SK-N-SH (cell line): ENCODE measurements around the gene MORN5. TPM values are rescaled to one million over a fixed set of nuclear protein-coding genes. Genes with fewer than 3 reads are reported as not detected.

Experiments
- CTCF ChIA-PET: fragments of 300-600, 350-600 bp; formaldehyde crosslinking; extraction: SDS; loops from one replicate; lab custom pipeline; 2021; lab: Yijun Ruan, JAX
- POLR2A ChIA-PET: fragments of 350-600 bp; sonication (Branson Sonifier 250); formaldehyde crosslinking; extraction: SDS; loops from one replicate; lab custom pipeline; 2020; ENCODE audit warnings: antibody characterized with exemption, inconsistent platforms; lab: Yijun Ruan, JAX
- DNase-seq: peaks from one replicate; pipeline ENCODE4 v3.0.0; 2012
- H2AFZ ChIP-seq: fragments of 200-600 bp; sonication (generic); 2 replicates; pipeline ENCODE4 v1.8.1; 2016; ENCODE audit warnings: antibody characterized with exemption, mild to moderate bottlenecking, low read depth
- H3F3A ChIP-seq: fragments of 200-600 bp; sonication (generic); replicated peaks from 2 replicates; pipeline ENCODE3; 2016; ENCODE audit warnings: antibody characterized with exemption, mild to moderate bottlenecking; ENCODE audit not compliant: insufficient read depth
- H3K27ac ChIP-seq, 2 experiments: fragments of 200-500 bp in 1 of 2; fragments of 200-600 bp in 1 of 2; sonication (Bioruptor generic) in 1 of 2; sonication (generic), shearing (Covaris generic) in 1 of 2; 2 replicates each; pipeline versions ENCODE4 v1.5.1 to v1.6.1; 2014 to 2016; ENCODE audit warnings: low read depth in 2 of 2, inconsistent platforms in 1 of 2, low read length in 1 of 2, mild to moderate bottlenecking in 1 of 2, mixed read lengths in 1 of 2
- H3K27me3 ChIP-seq: fragments of 200-600 bp; sonication (generic), shearing (Covaris generic); 2 replicates; pipeline ENCODE4 v1.6.1; 2016; ENCODE audit warnings: mixed run types; ENCODE audit not compliant: insufficient read depth
- H3K36me3 ChIP-seq, 2 experiments: fragments of 200-500 bp in 1 of 2; fragments of 200-600 bp in 1 of 2; sonication (Bioruptor generic) in 1 of 2; sonication (generic) in 1 of 2; replicated peaks in 1 of 2; 2 replicates each; pipeline versions ENCODE3 to v1.5.1; 2014 to 2016; ENCODE audit warnings: low read length in 1 of 2, mild to moderate bottlenecking in 1 of 2; ENCODE audit not compliant: insufficient read depth in 2 of 2, control insufficient read depth in 1 of 2
- H3K4me1 ChIP-seq, 2 experiments: fragments of 200-500 bp in 1 of 2; fragments of 200-600 bp in 1 of 2; sonication (Bioruptor generic) in 1 of 2; sonication (generic), shearing (Covaris generic) in 1 of 2; 2 replicates each; pipeline versions ENCODE4 v1.5.1 to v1.6.1; 2014 to 2016; ENCODE audit warnings: low read depth in 1 of 2, low read length in 1 of 2, mixed run types in 1 of 2; ENCODE audit not compliant: insufficient read depth in 2 of 2, control insufficient read depth in 1 of 2
- H3K4me2 ChIP-seq: fragments of 200-600 bp; sonication (generic), shearing (Covaris generic); 2 replicates; pipeline ENCODE4 v1.6.1; 2017; ENCODE audit warnings: mixed run types
- H3K4me3 ChIP-seq, 2 experiments: fragments of 200-500 bp in 1 of 2; fragments of 200-600 bp in 1 of 2; sonication (Bioruptor generic) in 1 of 2; sonication (generic), shearing (Covaris generic) in 1 of 2; 2 replicates each; pipeline versions ENCODE4 v1.5.1 to v1.8.1; 2014 to 2016; ENCODE audit warnings: low read depth in 2 of 2, inconsistent platforms in 1 of 2, low read length in 1 of 2, mild to moderate bottlenecking in 1 of 2, mixed read lengths in 1 of 2, moderate library complexity in 1 of 2
- H3K79me2 ChIP-seq: fragments of 200-600 bp; sonication (generic); 2 replicates; pipeline ENCODE4 v1.8.1; 2017; ENCODE audit warnings: mild to moderate bottlenecking; ENCODE audit not compliant: insufficient read depth
- H3K9ac ChIP-seq: fragments of 200-600 bp; sonication (generic); 2 replicates; pipeline ENCODE4 v1.6.1; 2017; ENCODE audit warnings: mixed run types
- H3K9me2 ChIP-seq: fragments of 200-600 bp; sonication (generic); 2 replicates; pipeline ENCODE4 v1.6.1; 2017; ENCODE audit warnings: mixed run types
- H3K9me3 ChIP-seq: fragments of 200-600 bp; sonication (generic); 2 replicates; pipeline ENCODE4 v1.6.1; 2017; ENCODE audit warnings: mixed run types, mild to moderate bottlenecking, moderate library complexity
- H4K20me1 ChIP-seq: fragments of 200-600 bp; sonication (generic); 2 replicates; pipeline ENCODE4 v1.6.1; 2017; ENCODE audit warnings: mild to moderate bottlenecking, mixed run types; ENCODE audit not compliant: insufficient read depth
- CTCF ChIP-seq: fragments of 200-600 bp; sonication (generic); IDR thresholded peaks from 2 replicates; pipeline ENCODE4 v1.6.1; 2017; ENCODE audit warnings: antibody characterized with exemption, mild to moderate bottlenecking, moderate library complexity
- EP300 ChIP-seq, 2 experiments: IDR thresholded peaks; 2 replicates each; pipeline versions ENCODE4 v1.4.0 to v1.6.1; 2012; ENCODE audit warnings: borderline replicate concordance in 1 of 2, low read depth in 1 of 2, low read length in 1 of 2
- FOXJ3 ChIP-seq: sonication (generic); formaldehyde crosslinking; IDR thresholded peaks from 2 replicates; pipeline ENCODE4 v1.5.1; 2020; ENCODE audit warnings: mild to moderate bottlenecking, missing genetic modification reagents
- FOXM1 ChIP-seq: IDR thresholded peaks from 2 replicates; pipeline ENCODE4 v1.4.0; 2012; ENCODE audit warnings: low read depth, mild to moderate bottlenecking
- GABPA ChIP-seq: IDR thresholded peaks from 2 replicates; pipeline ENCODE4 v1.4.0; 2012; ENCODE audit warnings: low read depth, mild to moderate bottlenecking
- JUND ChIP-seq: IDR thresholded peaks from 2 replicates; pipeline ENCODE4 v1.4.0; 2012
- MXI1 ChIP-seq: IDR thresholded peaks from 2 replicates; pipeline ENCODE4 v1.6.1; 2012; ENCODE audit warnings: mild to moderate bottlenecking, low read depth, low read length, improper control_type of control experiment
- NRF1 ChIP-seq: IDR thresholded peaks from 2 replicates; pipeline ENCODE4 v1.6.1; 2012; ENCODE audit warnings: low read depth, mild to moderate bottlenecking, low read length
- RAD21 ChIP-seq: IDR thresholded peaks from 2 replicates; pipeline ENCODE4 v1.6.1; 2012; ENCODE audit warnings: mild to moderate bottlenecking, low read length
- REST ChIP-seq: IDR thresholded peaks from 2 replicates; pipeline ENCODE4 v1.6.1; 2012; ENCODE audit warnings: mild to moderate bottlenecking, low read depth, low read length, moderate library complexity
- TAF1 ChIP-seq: IDR thresholded peaks from 2 replicates; pipeline ENCODE4 v1.6.1; 2012; ENCODE audit warnings: low read depth, mild to moderate bottlenecking, low read length, moderate library complexity, borderline replicate concordance
- TCF12 ChIP-seq: IDR thresholded peaks from 2 replicates; pipeline ENCODE4 v1.4.0; 2012
- TEAD4 ChIP-seq: IDR thresholded peaks from 2 replicates; pipeline ENCODE4 v1.4.0; 2012; ENCODE audit warnings: mild to moderate bottlenecking, borderline replicate concordance; ENCODE audit not compliant: insufficient read depth
- USF1 ChIP-seq: IDR thresholded peaks from 2 replicates; pipeline ENCODE4 v1.4.0; 2012; ENCODE audit warnings: low read depth, borderline replicate concordance
- YY1 ChIP-seq: IDR thresholded peaks from 2 replicates; pipeline ENCODE4 v1.4.0; 2012; ENCODE audit warnings: low read depth, mild to moderate bottlenecking
- ZBTB33 ChIP-seq: IDR thresholded peaks from 2 replicates; pipeline ENCODE4 v1.4.0; 2012; ENCODE audit warnings: low read depth, borderline replicate concordance
- WGBS: methylation state at CpG from one replicate; pipeline ENCODE4 v1.1.6; 2017; ENCODE audit warnings: low lambda C conversion rate; 5-methylcytosine and 5-hydroxymethylcytosine counted together
- polyA plus RNA-seq, 3 experiments: library from polyadenylated mRNA; depleted of rRNA; stranded (reverse); fragments of >200 nt; gene quantifications; 2 replicates each; pipeline ENCODE4 v1.2.3, GENCODE V29; 2012

MORN5 gene
- polyA plus RNA-seq, 1 of the 3 experiments (the other 2 are of a cell fraction) = not detected

- H3K4me2 ChIP-seq = no peak overlapping the region
- H3K9ac ChIP-seq = no peak overlapping the region
- no peak for TF ChIP-seq USF1
- no peak for TF ChIP-seq CTCF
- TF ChIP-seq ZBTB33 = no peak
- no peak for TF ChIP-seq NRF1
- TF ChIP-seq JUND = no peak
- no peak for TF ChIP-seq RAD21
- TF ChIP-seq GABPA = no peak
- WGBS = 74% methylated on average over 7 of the region's 12 CpGs
- no peak overlapping the region for H3K4me3 ChIP-seq
- H3K36me3 ChIP-seq = no peaks in the 10 kb centered on the region
- CTCF ChIA-PET = no interaction called here
- no peaks in the 10 kb centered on the region for H3F3A ChIP-seq
- H3K4me1 ChIP-seq = peaks cover 0 to 12% of the 10 kb centered on the region in 2 experiments; a peak in 2 of 4 replicates
- peaks cover 68% of the 10 kb centered on the region for H3K27me3 ChIP-seq
- no peaks in the 10 kb centered on the region for H3K9me3 ChIP-seq
- H2AFZ ChIP-seq = no peak overlapping the region
- no peak overlapping the region for H3K27ac ChIP-seq
- no peaks in the 10 kb centered on the region for H3K79me2 ChIP-seq
- no peaks in the 10 kb centered on the region for H3K9me2 ChIP-seq
- H4K20me1 ChIP-seq = no peaks in the 10 kb centered on the region
- POLR2A ChIA-PET = no interaction called here
- no peak for DNase-seq
Measured at GRCh38 chr9:122209451-122209850, 49.7 kb downstream of the MORN5 start.

GRCh38 chr9:122212473-122213004 is 52.8 kb downstream of the MORN5 start:
- no peaks in the 10 kb centered on the region for H4K20me1 ChIP-seq
- DNase-seq = no peak
- no peaks in the 10 kb centered on the region for H3K79me2 ChIP-seq
- peaks cover 0 to 9% of the 10 kb centered on the region in 2 experiments; a peak in 2 of 4 replicates for H3K4me1 ChIP-seq
- ChIA-PET CTCF (no interaction called here), POLR2A (no interaction called here)
- WGBS = 81% methylated on average over 7 of the region's 7 CpGs
- H3K9ac ChIP-seq = no peak overlapping the region
- H3K9me2 ChIP-seq = no peaks in the 10 kb centered on the region
- H3K27me3 ChIP-seq = peaks cover 85% of the 10 kb centered on the region
- H3F3A ChIP-seq = peaks cover 4% of the 10 kb centered on the region
- H3K27ac ChIP-seq = no peak overlapping the region
- no peak overlapping the region for H3K4me3 ChIP-seq
- no peak overlapping the region for H2AFZ ChIP-seq
- H3K9me3 ChIP-seq = no peaks in the 10 kb centered on the region
- H3K36me3 ChIP-seq = no peaks in the 10 kb centered on the region
- H3K4me2 ChIP-seq = no peak overlapping the region
- no peak for TF ChIP-seq REST
- TF ChIP-seq YY1 = no peak
- no peak for TF ChIP-seq TAF1
- TF ChIP-seq NRF1 = no peak
- TF ChIP-seq GABPA = no peak
- no peak for TF ChIP-seq ZBTB33
- no peak for TF ChIP-seq TCF12
- TF ChIP-seq FOXJ3 (CRISPR knock-in tag) = no peak
- TF ChIP-seq FOXM1 = no peak
- no peak for TF ChIP-seq JUND
- no peak for TF ChIP-seq MXI1
- TF ChIP-seq EP300 (IDR thresholded peaks at IDR 0.05; ENCODE audit: borderline replicate concordance in 1 of 2, low read depth in 1 of 2, low read length in 1 of 2) = no peak
- TF ChIP-seq TEAD4 = no peak
